Osteoblast (primary cell): Measurements from ENCODE around the gene PRKCE. TPM values are rescaled to one million over a fixed set of nuclear protein-coding genes. Genes with fewer than 3 reads are reported as not detected.

Experiments used
- DNase-seq: peaks from one replicate; pipeline ENCODE4 v3.0.0; 2011; ENCODE audit warnings: low spot score, mixed read lengths; ENCODE audit not compliant: insufficient read length; ENCODE audit errors: missing footprints
- H2AFZ ChIP-seq: 2 replicates; pipeline ENCODE4 v1.6.0; 2011; ENCODE audit warnings: mild to moderate bottlenecking, low read length
- H3K27ac ChIP-seq: 2 replicates; pipeline ENCODE4 v1.5.1; 2011; ENCODE audit warnings: mild to moderate bottlenecking, low read depth, low read length, moderate library complexity
- H3K27me3 ChIP-seq: 2 replicates; pipeline ENCODE4 v1.6.0; 2012; ENCODE audit warnings: mild to moderate bottlenecking, control low read depth, inconsistent platforms, low read length, moderate library complexity; ENCODE audit not compliant: insufficient read depth
- H3K36me3 ChIP-seq: 2 replicates; pipeline ENCODE4 v1.5.1; 2011; ENCODE audit warnings: mild to moderate bottlenecking, low read length, control low read depth, moderate library complexity; ENCODE audit not compliant: insufficient read depth
- H3K4me1 ChIP-seq: 2 replicates; pipeline ENCODE4 v1.5.1; 2011; ENCODE audit warnings: mild to moderate bottlenecking, low read length, control low read depth, moderate library complexity; ENCODE audit not compliant: insufficient read depth
- H3K4me2 ChIP-seq: 2 replicates; pipeline ENCODE4 v1.6.0; 2011; ENCODE audit warnings: mild to moderate bottlenecking, low read length; ENCODE audit not compliant: insufficient read depth
- H3K4me3 ChIP-seq: fragments of 200-600 bp; sonication (generic); 3 replicates; pipeline ENCODE4 v1.5.1; 2012; ENCODE audit warnings: mild to moderate bottlenecking, low read length, inconsistent platforms; ENCODE audit not compliant: insufficient read depth
- H3K79me2 ChIP-seq: 2 replicates; pipeline ENCODE4 v1.6.0; 2012; ENCODE audit warnings: mild to moderate bottlenecking, low read length, control low read depth, inconsistent platforms; ENCODE audit not compliant: insufficient read depth
- H3K9me3 ChIP-seq: 2 replicates; pipeline ENCODE4 v1.5.1; 2011; ENCODE audit warnings: low read depth, low read length, control low read depth
- H4K20me1 ChIP-seq: 2 replicates; pipeline ENCODE4 v1.6.0; 2012; ENCODE audit warnings: mild to moderate bottlenecking, low read length, control low read depth; ENCODE audit not compliant: insufficient read depth
- total RNA-seq: library from RNA; depleted of rRNA; stranded (reverse); fragments of >200 nt; gene quantifications from 2 replicates; pipeline ENCODE4 v1.2.3, GENCODE V29; 2012
- TF ChIP-seq, protein P1 (sequence below): IDR thresholded peaks from 2 replicates; pipeline ENCODE4 v1.5.1; 2011; ENCODE audit warnings: mild to moderate bottlenecking, low read depth, low read length, moderate library complexity; ENCODE audit errors: extremely low read depth

Gene PRKCE
- total RNA-seq, 1 donor: 22.1 TPM

DNA sequence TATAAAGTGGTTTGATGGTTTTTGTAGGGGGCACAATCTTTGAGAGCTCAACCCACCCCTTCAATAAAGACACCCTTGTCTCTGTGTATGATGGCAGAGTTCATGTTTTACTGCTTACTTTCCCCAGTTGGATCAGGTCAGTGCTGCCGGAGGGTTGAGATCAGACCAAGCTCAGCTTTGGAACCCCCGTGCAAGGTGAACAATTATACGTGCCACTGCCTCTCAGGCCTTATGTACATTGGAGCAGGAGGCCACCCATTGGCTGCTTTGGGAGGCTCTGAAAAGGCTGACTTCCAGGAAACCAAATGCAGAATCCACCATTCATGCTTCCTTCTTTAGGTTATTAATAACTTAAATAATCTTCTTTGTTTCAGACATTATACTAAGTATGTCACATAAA is 542.4 kb downstream of the PRKCE start:
- no peaks in the 10 kb centered on the region for H3K27me3 ChIP-seq
- no peaks in the 10 kb centered on the region for H3K36me3 ChIP-seq
- H3K4me3 ChIP-seq: no peak overlapping the region
- no peaks in the 10 kb centered on the region for H3K4me1 ChIP-seq
- TF ChIP-seq, protein P1, sequence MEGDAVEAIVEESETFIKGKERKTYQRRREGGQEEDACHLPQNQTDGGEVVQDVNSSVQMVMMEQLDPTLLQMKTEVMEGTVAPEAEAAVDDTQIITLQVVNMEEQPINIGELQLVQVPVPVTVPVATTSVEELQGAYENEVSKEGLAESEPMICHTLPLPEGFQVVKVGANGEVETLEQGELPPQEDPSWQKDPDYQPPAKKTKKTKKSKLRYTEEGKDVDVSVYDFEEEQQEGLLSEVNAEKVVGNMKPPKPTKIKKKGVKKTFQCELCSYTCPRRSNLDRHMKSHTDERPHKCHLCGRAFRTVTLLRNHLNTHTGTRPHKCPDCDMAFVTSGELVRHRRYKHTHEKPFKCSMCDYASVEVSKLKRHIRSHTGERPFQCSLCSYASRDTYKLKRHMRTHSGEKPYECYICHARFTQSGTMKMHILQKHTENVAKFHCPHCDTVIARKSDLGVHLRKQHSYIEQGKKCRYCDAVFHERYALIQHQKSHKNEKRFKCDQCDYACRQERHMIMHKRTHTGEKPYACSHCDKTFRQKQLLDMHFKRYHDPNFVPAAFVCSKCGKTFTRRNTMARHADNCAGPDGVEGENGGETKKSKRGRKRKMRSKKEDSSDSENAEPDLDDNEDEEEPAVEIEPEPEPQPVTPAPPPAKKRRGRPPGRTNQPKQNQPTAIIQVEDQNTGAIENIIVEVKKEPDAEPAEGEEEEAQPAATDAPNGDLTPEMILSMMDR: no peak
- H3K9me3 ChIP-seq: no peaks in the 10 kb centered on the region
- no peak overlapping the region for H3K27ac ChIP-seq
- H2AFZ ChIP-seq: no peak overlapping the region
- no peaks in the 10 kb centered on the region for H3K79me2 ChIP-seq
- no peak for DNase-seq
- H3K4me2 ChIP-seq: no peak overlapping the region
- H4K20me1 ChIP-seq: no peaks in the 10 kb centered on the region

DNA sequence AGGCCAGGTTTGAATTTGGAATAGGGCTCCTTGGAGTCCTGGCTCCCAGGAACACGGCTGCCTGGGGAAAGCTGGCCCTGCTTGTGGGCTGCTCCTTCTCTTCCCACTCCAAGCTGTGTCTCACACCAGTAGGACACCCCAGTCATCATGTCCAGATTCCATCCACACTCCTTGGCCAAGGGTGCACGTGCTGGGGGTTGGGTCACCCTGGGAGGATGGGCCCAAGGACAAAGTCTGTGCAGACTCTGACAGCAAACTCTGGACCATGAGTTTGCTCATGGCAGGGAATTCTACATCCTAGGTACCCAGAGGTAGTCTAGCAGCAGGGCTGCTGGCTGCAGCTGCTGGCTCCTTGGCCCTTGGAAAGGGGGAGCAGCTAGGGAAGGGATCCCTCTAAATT is 543.4 kb downstream of the PRKCE start:
- peak; percentile 55 for DNase-seq
- Histone ChIP-seq H3K36me3 (no peaks in the 10 kb centered on the region), H3K79me2 (no peaks in the 10 kb centered on the region), H3K4me3 (no peak overlapping the region), H3K4me1 (no peaks in the 10 kb centered on the region), H3K27me3 (no peaks in the 10 kb centered on the region), H4K20me1 (no peaks in the 10 kb centered on the region), H3K4me2 (no peak overlapping the region), H2AFZ (no peak overlapping the region), H3K9me3 (no peaks in the 10 kb centered on the region), H3K27ac (no peak overlapping the region)
- TF ChIP-seq, protein P1: no peak

DNA sequence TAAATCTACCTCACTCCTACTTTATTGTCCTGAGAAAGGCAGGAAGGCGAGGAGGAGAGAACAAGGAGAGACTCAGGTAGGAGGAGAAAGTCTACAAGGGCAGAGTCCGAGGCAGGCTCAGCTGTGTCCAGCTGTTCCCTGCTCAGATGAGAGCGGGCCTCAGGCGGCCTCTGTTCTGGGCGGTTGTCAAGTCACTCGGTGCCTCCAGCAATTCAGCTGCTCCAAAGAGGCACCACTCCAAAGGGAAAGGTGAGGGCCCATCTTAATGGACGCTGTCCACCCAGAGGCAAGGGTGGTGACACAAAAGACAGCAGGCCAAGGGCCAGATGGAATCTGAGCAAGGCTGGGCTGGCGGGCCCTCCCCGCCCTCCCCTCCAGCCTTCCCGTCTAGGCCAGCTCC is 544.3 kb downstream of the PRKCE start:
- H3K27ac ChIP-seq: no peak overlapping the region
- TF ChIP-seq, protein P1: no peak
- H3K79me2 ChIP-seq: no peaks in the 10 kb centered on the region
- no peak overlapping the region for H3K4me2 ChIP-seq
- H4K20me1 ChIP-seq: no peaks in the 10 kb centered on the region
- no peaks in the 10 kb centered on the region for H3K27me3 ChIP-seq
- H3K9me3 ChIP-seq: no peaks in the 10 kb centered on the region
- peaks cover 3% of the 10 kb centered on the region for H3K4me1 ChIP-seq
- no peak overlapping the region for H3K4me3 ChIP-seq
- no peaks in the 10 kb centered on the region for H3K36me3 ChIP-seq
- no peak for DNase-seq
- no peak overlapping the region for H2AFZ ChIP-seq

DNA sequence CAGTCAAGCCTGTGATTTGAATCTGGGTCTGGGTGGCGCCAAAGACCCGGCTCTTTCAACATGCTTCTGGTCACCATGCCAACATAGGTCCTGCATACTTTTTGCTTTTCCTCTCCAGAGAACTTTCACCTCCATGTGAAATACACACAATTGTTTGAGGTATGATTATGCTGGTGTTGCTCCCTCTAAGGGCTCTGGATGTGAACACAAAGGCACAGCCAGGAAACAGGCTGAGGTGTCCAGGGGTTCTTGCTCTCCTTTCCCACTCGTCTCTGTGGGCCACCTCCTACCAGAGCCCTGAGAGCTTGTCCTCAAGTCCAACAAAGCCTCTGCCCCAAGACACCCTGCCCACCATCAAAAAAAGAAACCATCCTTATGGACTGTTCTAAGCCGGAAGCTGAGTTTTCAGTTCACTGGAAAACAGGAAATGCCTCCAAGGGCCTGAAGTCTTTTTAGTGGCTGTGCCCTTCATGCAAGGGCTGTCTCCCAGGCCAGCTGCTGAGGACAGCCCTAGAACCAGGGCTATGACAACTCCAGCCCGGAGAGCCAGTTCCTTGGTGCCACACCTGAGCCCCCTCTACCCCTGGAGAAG is 545.5 kb downstream of the PRKCE start:
- H2AFZ ChIP-seq: peak overlapping the region; percentile 53
- peak; percentile 65 for DNase-seq
- TF ChIP-seq, protein P1: no peak
- no peaks in the 10 kb centered on the region for H3K9me3 ChIP-seq
- no peaks in the 10 kb centered on the region for H3K27me3 ChIP-seq
- no peaks in the 10 kb centered on the region for H3K36me3 ChIP-seq
- no peak overlapping the region for H3K4me2 ChIP-seq
- no peaks in the 10 kb centered on the region for H4K20me1 ChIP-seq
- no peak overlapping the region for H3K27ac ChIP-seq
- H3K4me1 ChIP-seq: peaks cover 3% of the 10 kb centered on the region
- H3K79me2 ChIP-seq: no peaks in the 10 kb centered on the region
- H3K4me3 ChIP-seq: no peak overlapping the region
